K562 (cell line): ENCODE results near the gene ETS1. TPM values are rescaled to one million over a fixed set of nuclear protein-coding genes. Genes with fewer than 3 reads are reported as not detected.

Experiments used
- BDP1 ChIP-seq: IDR thresholded peaks from 3 replicates; pipeline ENCODE4 v1.6.1; 2011; ENCODE audit not compliant: insufficient read length, insufficient read depth
- CEBPB ChIP-seq: fragments of 450-650 bp; IDR thresholded peaks from 2 replicates; pipeline ENCODE4 v1.6.1; 2016; ENCODE audit warnings: missing genetic modification characterization, missing compliant biosample characterization
- CTBP1 ChIP-seq: fragments of 450-650 bp; IDR thresholded peaks from 2 replicates; pipeline ENCODE4 v1.6.1; 2016; ENCODE audit warnings: borderline replicate concordance
- DMBX1 ChIP-seq: fragments of 250-450 bp; sonication (Bioruptor Pico); IDR thresholded peaks from 2 replicates; pipeline ENCODE4 v1.8.0; 2022; ENCODE audit warnings: inconsistent platforms, mild to moderate bottlenecking, moderate library complexity, borderline replicate concordance
- DNMT1 ChIP-seq: fragments of 450-650 bp; IDR thresholded peaks from 2 replicates; pipeline ENCODE4 v1.6.1; 2016; ENCODE audit warnings: antibody characterized with exemption, mild to moderate bottlenecking
- FOXJ2 ChIP-seq: fragments of 200-800 bp; sonication (Bioruptor generic); IDR thresholded peaks from 2 replicates; pipeline ENCODE4 v1.6.1; 2016; ENCODE audit warnings: missing genetic modification characterization, missing compliant biosample characterization
- FOXP1 ChIP-seq: sonication (generic); formaldehyde crosslinking; IDR thresholded peaks from 2 replicates; pipeline ENCODE4 v1.8.0; 2022; ENCODE audit warnings: mild to moderate bottlenecking, missing genetic modification reagents
- MCM7 ChIP-seq, 2 experiments: fragments of 450-650 bp; IDR thresholded peaks; 2 replicates each; pipeline ENCODE4 v1.6.1; 2016 to 2018
- RBFOX2 ChIP-seq: fragments of 200-400 bp; formaldehyde crosslinking; IDR thresholded peaks from 2 replicates; pipeline ENCODE4 v1.6.1; 2017; ENCODE audit warnings: low read depth, mild to moderate bottlenecking, low read length, moderate library complexity
- RNF2 ChIP-seq: sonication (generic); IDR thresholded peaks from 2 replicates; pipeline ENCODE4 v1.6.1; 2016
- SMARCE1 ChIP-seq: fragments of 450-650 bp; IDR thresholded peaks from 2 replicates; pipeline ENCODE4 v1.7.1; 2016; ENCODE audit warnings: mild to moderate bottlenecking
- XRCC5 ChIP-seq: fragments of 200-400 bp; formaldehyde crosslinking; IDR thresholded peaks from 2 replicates; pipeline ENCODE4 v1.6.1; 2017; ENCODE audit warnings: low read depth, mild to moderate bottlenecking, low read length
- ZNF239 ChIP-seq: fragments of 250-450 bp; sonication (Bioruptor Pico); IDR thresholded peaks from 2 replicates; pipeline ENCODE4 v1.4.0; 2020; ENCODE audit warnings: mild to moderate bottlenecking
- ZNF274 ChIP-seq: IDR thresholded peaks from 2 replicates; pipeline ENCODE4 v1.6.1; 2011; ENCODE audit warnings: low read depth, mild to moderate bottlenecking, low read length, moderate library complexity, borderline replicate concordance
- polyA plus RNA-seq, 8 experiments: library from polyadenylated mRNA; depleted of rRNA in 4 of 8; stranded (reverse) in 5 of 8; unstranded in 3 of 8; fragments of >200 nt; fragmentation: Nextera tagmentation in 2 of 8; fragmentation: Illumina TruSeq in 1 of 8; extraction: Ambion mirVana in 2 of 8; extraction: Trizol in 1 of 8; gene quantifications; 2 replicates each; pipeline versions ENCODE4 v1.2.1 to v1.2.3, GENCODE V29; 2011 to 2014; ENCODE audit warnings: inconsistent platforms in 1 of 8, missing spikeins in 1 of 8
- total RNA-seq, 7 experiments: library from RNA; depleted of rRNA in 6 of 7; stranded (reverse); fragments of >200 nt in 6 of 7; fragmentation: Illumina TruSeq in 2 of 7; extraction: Trizol in 2 of 7; gene quantifications; 2 replicates each; pipeline versions ENCODE4 v1.2.1 to v1.2.3, GENCODE V29; 2011 to 2021; ENCODE audit warnings: low replicate concordance in 1 of 7
- TF ChIP-seq, protein P1 (sequence below): IDR thresholded peaks from 2 replicates; pipeline ENCODE4 v1.6.1; 2016; ENCODE audit warnings: missing genetic modification characterization, missing compliant biosample characterization
- TF ChIP-seq, protein P2 (sequence below): fragments of 200-600 bp; sonication (generic); IDR thresholded peaks from one replicate; pipeline ENCODE4 v1.6.1; 2012; ENCODE audit warnings: mild to moderate bottlenecking, low read depth, low read length, inconsistent platforms
- TF ChIP-seq, protein P3 (sequence below): IDR thresholded peaks from 2 replicates; pipeline ENCODE4 v1.6.1; 2014; ENCODE audit warnings: antibody characterized with exemption

ETS1 gene
- total and polyA plus RNA-seq, 9 of the 15 experiments (the other 6 are each of a cell fraction or from before 2014, with no cell fraction given) = 0.04 to 1.4 (median 0.23) TPM

DNA sequence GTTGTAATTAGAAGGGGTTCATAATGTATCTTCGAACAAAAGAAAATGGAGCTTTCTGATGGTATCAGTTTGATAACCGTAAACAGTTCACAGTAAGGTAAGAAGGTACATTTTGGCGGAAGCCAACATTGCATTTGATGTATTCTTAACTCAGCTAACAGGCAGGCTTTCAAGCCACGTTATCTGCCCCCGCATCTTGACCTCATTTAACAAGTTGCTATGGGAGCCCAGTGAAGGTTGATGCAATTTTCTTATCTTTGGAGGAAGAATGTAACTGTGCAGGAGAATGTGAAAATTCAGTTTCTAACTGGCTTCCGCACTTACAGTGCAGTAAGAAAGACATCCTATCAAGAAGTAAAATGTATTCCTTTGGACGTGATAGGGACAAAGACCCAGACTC lies 110.6 kb downstream of the ETS1 start (continued):
- TF ChIP-seq RNF2 (peak; percentile 64; the same call in 1 of the 2 replicates), DMBX1 (CRISPR knock-in tag) (no peak), FOXP1 (no peak), XRCC5 (no peak), ZNF239 (CRISPR knock-in tag) (no peak), MCM7 (IDR thresholded peaks at IDR 0.05) (no peak), BDP1 (no peak), RBFOX2 (no peak), ZNF274 (no peak), CTBP1 (peak; percentile 77), SMARCE1 (no peak), FOXJ2 (0 out of 2 replicates have a peak, but pooled peaks have one; percentile 25), CEBPB (tag) (peak; percentile 44), DNMT1 (no peak)
- TF ChIP-seq, protein P1, sequence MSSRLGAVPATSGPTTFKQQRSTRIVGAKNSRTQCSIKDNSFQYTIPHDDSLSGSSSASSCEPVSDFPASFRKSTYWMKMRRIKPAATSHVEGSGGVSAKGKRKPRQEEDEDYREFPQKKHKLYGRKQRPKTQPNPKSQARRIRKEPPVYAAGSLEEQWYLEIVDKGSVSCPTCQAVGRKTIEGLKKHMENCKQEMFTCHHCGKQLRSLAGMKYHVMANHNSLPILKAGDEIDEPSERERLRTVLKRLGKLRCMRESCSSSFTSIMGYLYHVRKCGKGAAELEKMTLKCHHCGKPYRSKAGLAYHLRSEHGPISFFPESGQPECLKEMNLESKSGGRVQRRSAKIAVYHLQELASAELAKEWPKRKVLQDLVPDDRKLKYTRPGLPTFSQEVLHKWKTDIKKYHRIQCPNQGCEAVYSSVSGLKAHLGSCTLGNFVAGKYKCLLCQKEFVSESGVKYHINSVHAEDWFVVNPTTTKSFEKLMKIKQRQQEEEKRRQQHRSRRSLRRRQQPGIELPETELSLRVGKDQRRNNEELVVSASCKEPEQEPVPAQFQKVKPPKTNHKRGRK = no peak
- TF ChIP-seq, protein P2, sequence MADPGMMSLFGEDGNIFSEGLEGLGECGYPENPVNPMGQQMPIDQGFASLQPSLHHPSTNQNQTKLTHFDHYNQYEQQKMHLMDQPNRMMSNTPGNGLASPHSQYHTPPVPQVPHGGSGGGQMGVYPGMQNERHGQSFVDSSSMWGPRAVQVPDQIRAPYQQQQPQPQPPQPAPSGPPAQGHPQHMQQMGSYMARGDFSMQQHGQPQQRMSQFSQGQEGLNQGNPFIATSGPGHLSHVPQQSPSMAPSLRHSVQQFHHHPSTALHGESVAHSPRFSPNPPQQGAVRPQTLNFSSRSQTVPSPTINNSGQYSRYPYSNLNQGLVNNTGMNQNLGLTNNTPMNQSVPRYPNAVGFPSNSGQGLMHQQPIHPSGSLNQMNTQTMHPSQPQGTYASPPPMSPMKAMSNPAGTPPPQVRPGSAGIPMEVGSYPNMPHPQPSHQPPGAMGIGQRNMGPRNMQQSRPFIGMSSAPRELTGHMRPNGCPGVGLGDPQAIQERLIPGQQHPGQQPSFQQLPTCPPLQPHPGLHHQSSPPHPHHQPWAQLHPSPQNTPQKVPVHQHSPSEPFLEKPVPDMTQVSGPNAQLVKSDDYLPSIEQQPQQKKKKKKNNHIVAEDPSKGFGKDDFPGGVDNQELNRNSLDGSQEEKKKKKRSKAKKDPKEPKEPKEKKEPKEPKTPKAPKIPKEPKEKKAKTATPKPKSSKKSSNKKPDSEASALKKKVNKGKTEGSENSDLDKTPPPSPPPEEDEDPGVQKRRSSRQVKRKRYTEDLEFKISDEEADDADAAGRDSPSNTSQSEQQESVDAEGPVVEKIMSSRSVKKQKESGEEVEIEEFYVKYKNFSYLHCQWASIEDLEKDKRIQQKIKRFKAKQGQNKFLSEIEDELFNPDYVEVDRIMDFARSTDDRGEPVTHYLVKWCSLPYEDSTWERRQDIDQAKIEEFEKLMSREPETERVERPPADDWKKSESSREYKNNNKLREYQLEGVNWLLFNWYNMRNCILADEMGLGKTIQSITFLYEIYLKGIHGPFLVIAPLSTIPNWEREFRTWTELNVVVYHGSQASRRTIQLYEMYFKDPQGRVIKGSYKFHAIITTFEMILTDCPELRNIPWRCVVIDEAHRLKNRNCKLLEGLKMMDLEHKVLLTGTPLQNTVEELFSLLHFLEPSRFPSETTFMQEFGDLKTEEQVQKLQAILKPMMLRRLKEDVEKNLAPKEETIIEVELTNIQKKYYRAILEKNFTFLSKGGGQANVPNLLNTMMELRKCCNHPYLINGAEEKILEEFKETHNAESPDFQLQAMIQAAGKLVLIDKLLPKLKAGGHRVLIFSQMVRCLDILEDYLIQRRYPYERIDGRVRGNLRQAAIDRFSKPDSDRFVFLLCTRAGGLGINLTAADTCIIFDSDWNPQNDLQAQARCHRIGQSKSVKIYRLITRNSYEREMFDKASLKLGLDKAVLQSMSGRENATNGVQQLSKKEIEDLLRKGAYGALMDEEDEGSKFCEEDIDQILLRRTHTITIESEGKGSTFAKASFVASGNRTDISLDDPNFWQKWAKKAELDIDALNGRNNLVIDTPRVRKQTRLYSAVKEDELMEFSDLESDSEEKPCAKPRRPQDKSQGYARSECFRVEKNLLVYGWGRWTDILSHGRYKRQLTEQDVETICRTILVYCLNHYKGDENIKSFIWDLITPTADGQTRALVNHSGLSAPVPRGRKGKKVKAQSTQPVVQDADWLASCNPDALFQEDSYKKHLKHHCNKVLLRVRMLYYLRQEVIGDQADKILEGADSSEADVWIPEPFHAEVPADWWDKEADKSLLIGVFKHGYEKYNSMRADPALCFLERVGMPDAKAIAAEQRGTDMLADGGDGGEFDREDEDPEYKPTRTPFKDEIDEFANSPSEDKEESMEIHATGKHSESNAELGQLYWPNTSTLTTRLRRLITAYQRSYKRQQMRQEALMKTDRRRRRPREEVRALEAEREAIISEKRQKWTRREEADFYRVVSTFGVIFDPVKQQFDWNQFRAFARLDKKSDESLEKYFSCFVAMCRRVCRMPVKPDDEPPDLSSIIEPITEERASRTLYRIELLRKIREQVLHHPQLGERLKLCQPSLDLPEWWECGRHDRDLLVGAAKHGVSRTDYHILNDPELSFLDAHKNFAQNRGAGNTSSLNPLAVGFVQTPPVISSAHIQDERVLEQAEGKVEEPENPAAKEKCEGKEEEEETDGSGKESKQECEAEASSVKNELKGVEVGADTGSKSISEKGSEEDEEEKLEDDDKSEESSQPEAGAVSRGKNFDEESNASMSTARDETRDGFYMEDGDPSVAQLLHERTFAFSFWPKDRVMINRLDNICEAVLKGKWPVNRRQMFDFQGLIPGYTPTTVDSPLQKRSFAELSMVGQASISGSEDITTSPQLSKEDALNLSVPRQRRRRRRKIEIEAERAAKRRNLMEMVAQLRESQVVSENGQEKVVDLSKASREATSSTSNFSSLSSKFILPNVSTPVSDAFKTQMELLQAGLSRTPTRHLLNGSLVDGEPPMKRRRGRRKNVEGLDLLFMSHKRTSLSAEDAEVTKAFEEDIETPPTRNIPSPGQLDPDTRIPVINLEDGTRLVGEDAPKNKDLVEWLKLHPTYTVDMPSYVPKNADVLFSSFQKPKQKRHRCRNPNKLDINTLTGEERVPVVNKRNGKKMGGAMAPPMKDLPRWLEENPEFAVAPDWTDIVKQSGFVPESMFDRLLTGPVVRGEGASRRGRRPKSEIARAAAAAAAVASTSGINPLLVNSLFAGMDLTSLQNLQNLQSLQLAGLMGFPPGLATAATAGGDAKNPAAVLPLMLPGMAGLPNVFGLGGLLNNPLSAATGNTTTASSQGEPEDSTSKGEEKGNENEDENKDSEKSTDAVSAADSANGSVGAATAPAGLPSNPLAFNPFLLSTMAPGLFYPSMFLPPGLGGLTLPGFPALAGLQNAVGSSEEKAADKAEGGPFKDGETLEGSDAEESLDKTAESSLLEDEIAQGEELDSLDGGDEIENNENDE = no peak
- TF ChIP-seq, protein P3, sequence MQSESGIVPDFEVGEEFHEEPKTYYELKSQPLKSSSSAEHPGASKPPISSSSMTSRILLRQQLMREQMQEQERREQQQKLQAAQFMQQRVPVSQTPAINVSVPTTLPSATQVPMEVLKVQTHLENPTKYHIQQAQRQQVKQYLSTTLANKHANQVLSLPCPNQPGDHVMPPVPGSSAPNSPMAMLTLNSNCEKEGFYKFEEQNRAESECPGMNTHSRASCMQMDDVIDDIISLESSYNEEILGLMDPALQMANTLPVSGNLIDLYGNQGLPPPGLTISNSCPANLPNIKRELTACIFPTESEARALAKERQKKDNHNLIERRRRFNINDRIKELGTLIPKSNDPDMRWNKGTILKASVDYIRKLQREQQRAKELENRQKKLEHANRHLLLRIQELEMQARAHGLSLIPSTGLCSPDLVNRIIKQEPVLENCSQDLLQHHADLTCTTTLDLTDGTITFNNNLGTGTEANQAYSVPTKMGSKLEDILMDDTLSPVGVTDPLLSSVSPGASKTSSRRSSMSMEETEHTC = no peak
